GM10248 (cell line): ENCODE data around the gene FAM229B.

Experiments used
- CTCF ChIA-PET: fragments of 300-600 bp; sonication (Branson Sonifier 250); formaldehyde crosslinking; extraction: SDS; loops from one replicate; lab custom pipeline; 2021; ENCODE audit warnings: antibody characterized with exemption; lab: Yijun Ruan, JAX
- POLR2A ChIA-PET: fragments of 350-650 bp; sonication (Branson Sonifier 250); formaldehyde crosslinking; extraction: SDS; loops from one replicate; lab custom pipeline; 2020; ENCODE audit warnings: antibody characterized with exemption; lab: Yijun Ruan, JAX
- DNase-seq: peaks from one replicate; pipeline ENCODE4 v3.0.0; 2012; ENCODE audit errors: extremely low spot score
- CTCF ChIP-seq: IDR thresholded peaks from 2 replicates; pipeline ENCODE4 v1.5.1; 2012; ENCODE audit warnings: mild to moderate bottlenecking, low read depth; ENCODE audit errors: extremely low read depth, missing control alignments, control extremely low read depth

The FAM229B gene

DNA sequence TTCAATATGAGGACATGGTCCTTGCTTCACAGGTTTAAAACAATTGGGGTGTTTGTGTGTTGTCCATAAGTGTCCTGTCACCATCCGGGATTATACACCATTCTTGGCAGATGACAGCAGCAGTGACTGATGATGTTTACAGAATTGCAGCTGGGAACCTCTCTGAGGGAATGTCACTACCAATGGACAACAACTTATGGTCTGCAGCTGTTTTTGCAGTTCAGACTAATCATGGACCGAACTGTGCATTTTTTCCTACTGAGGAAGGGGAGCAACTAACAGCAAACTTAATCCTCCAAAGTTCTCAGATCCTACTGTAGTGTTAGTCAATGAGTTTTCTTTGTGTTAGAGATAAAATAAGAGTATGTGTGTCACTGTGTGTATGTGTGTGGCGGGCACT is 26.0 kb downstream of the FAM229B start:
- ChIA-PET POLR2A (no interaction called here), CTCF (no interaction called here)
- TF ChIP-seq CTCF, result no peak
- DNase-seq, result no peak

DNA sequence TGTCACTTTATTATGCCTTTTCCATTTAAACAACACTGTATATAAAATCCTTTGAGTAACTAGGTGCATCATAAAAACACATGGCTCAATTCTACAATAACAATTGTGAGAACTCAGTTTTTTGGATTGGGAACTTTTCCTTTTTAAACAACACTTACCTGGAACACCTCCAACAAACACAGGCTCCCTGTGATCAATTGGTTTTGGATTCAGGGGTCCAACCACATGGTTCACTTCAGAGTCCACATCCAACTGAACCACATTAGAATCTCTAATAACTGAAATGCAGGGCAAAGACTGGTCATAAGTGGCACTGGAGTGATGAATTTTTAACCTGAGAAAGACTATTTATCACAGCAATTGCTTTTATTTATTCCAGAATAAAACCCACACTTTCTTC is 26.5 kb downstream of the FAM229B start:
- CTCF ChIA-PET, result no interaction called here
- POLR2A ChIA-PET, result no interaction called here
- no peak for TF ChIP-seq CTCF

DNA sequence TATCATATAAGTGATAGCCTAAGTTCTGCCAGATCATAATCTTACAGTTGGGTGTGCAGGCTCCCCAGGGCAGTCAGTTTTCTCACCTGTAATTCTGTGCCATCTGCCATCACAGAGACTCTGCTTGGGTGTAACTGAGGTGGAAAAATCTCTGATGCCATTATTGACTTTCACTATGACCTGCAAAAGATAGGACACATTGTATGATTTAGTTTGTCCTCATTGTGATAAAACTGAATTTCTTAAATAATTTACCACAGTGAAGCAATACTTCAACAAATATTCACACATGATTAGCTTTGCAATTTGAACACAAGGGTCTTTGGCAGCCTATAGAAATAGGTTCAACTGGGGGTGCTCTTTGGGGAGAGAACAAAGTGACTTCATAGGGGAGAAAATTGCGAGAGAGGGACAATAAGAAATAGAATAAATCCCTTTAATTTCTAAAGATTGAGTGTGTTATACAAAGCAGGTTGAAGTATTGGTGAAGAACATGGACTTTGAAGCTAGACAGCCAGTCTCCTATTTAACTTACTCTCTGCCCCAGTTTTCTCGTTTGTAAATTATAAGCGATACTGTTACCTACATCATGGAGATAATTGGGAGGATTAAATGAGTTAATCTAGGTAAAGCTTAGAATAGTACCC is 27.3 kb downstream of the FAM229B start:
- ChIA-PET CTCF (no interaction called here), POLR2A (no interaction called here)
- no peak for DNase-seq
- no peak for TF ChIP-seq CTCF

More for the DNA sequence above, 26.5 kb downstream of the FAM229B start:
- DNase-seq, result no peak

DNA sequence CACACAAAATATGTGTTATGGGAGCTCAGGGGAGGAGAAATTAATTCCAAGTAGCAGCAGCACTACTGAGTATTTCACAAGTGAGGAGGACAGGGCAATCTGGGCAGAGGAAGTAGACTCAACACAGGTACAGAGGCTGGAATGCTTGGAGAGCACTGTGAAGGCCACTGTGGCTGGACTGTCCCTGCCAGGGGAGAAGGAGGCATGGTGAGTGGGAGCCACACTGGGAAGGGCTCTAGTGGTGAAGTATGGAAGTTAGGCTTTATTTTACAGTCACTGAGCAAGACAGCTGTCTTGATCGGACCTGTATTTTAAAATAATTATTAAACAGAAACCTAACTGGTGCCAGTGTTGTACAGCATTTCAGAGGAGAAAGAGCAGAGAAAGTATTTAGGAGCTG is 28.8 kb downstream of the FAM229B start:
- CTCF ChIA-PET, result interaction anchor here (1.0 kb wide), 1 partner anchor 8 kb away, joined by 5 read pairs; no protein-coding TSS in a partner anchor
- POLR2A ChIA-PET, result no interaction called here
- TF ChIP-seq CTCF, result no peak
- DNase-seq, result no peak

DNA sequence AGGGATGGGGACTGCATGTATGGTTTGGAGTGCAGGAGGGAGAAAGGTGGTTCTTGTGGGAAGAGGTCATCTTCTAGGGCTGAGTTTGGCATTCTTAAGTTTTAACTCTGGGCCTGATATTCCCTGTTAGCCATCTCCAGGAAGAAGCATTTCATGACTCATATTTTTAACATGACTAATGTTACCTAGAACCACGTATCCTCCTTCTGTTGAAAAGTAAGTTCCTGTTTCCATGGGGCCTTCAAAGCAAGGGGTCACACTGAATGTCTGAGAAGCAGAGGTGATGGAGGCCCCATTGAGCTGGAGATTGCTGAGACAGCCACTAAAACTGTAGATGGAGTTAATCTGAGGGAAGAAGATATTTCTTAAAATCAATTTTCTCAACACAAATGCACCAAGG is 30.2 kb downstream of the FAM229B start:
- DNase-seq, result no peak
- POLR2A ChIA-PET, result no interaction called here
- no peak for TF ChIP-seq CTCF
- CTCF ChIA-PET, result interaction anchor here (1.2 to 1.3 kb wide), 2 partner anchors 16 to 18 kb away, joined by 3 to 6 read pairs; no protein-coding TSS in a partner anchor

DNA sequence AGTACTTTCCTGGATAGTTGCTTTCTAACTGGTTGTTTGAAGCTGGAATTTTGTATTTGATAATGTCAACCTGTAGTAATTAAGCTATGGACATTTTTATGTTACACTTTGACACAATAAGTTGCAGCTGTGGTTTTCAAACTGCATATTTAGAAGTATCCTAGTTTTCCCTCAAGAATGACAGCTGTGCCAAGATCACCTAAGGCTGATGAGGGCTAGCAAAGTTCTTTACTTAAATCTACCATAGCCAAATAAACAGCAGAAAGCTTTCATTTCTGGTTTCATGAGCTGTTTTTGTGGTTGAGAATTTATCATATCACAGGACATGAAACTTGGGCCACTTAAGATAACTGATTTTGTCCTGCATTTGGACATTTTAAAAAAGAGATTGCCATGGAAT is 30.6 kb downstream of the FAM229B start:
- DNase-seq, result no peak
- TF ChIP-seq CTCF, result no peak
- CTCF ChIA-PET, result interaction anchor here (1.3 kb wide), 1 partner anchor 17 kb away, joined by 6 read pairs; no protein-coding TSS in a partner anchor
- POLR2A ChIA-PET, result no interaction called here
